Pancreas (tissue), 10 donors: ENCODE results near the gene ASS1. TPM values are rescaled to one million over a fixed set of nuclear protein-coding genes. Genes with fewer than 3 reads are reported as not detected.

Source experiments
- ATAC-seq, 4 donors: fragments of 200-7000 bp; cut with Tn5 transposase; one replicate each; pipeline versions ENCODE4 v1.8.0 to v1.9.1; 2020; ENCODE audit warnings: mild to moderate bottlenecking in 4 of 4, moderate library complexity in 4 of 4
- DNase-seq, 6 donors: peaks; one replicate each; pipeline ENCODE4 v3.0.0-alpha.2; 2020
- FAIRE-seq: peaks from 2 replicates; lab custom pipeline; 2012; peaks lifted over from hg19 to GRCh38; lab: Jason Lieb, UNC
- H3K27ac ChIP-seq, 4 donors: fragments of 200-600 bp; sonication (generic); 1 replicate in 3 of 4; 2 replicates in 1 of 4; pipeline versions ENCODE4 v1.5.0 to v1.8.0; 2020
- H3K27me3 ChIP-seq, 4 donors: fragments of 200-600 bp; one replicate each; pipeline ENCODE4 v1.8.0; 2021
- H3K36me3 ChIP-seq, 3 donors: fragments of 200-600 bp; sonication (generic) in 1 of 3; one replicate each; pipeline versions ENCODE4 v1.5.0 to v1.8.0; 2020 to 2021
- H3K4me1 ChIP-seq, 3 donors: fragments of 200-600 bp; one replicate each; pipeline ENCODE4 v1.8.0; 2021
- H3K4me3 ChIP-seq, 4 donors: fragments of 200-600 bp; sonication (generic) in 2 of 4; one replicate each; pipeline versions ENCODE4 v1.5.0 to v1.8.0; 2020 to 2021
- H3K9me3 ChIP-seq, 4 donors: fragments of 200-600 bp; one replicate each; pipeline ENCODE4 v1.8.0; 2021
- CTCF ChIP-seq, 4 donors: fragments of 200-600 bp; sonication (generic) in 3 of 4; IDR thresholded peaks; one replicate each; pipeline versions ENCODE4 v1.5.0 to v1.8.0; 2021; ENCODE audit warnings: antibody characterized with exemption in 4 of 4
- WGBS, 2 donors: extraction: QIAGEN DNeasy Blood & Tissue Kit; methylation state at CpG; one replicate each; pipeline ENCODE4 v1.1.7; 2013; 5-methylcytosine and 5-hydroxymethylcytosine counted together
- intact Hi-C, 3 donors: fragments of 100-400 bp; cut with DNase I; formaldehyde crosslinking; loops; one replicate each; pipeline versions ENCODE4 v1.11.1 to v1.14.2; 2022
- polyA plus RNA-seq, 2 donors: library from polyadenylated mRNA; stranded (reverse); fragments of 200-250 nt; gene quantifications; one replicate each; pipeline ENCODE4 v1.2.3, GENCODE V29; 2013
- total RNA-seq, 6 donors: library from RNA; stranded (reverse); fragmentation: NEBNext Ultra II Directional in 4 of 6; extraction: Animal tissue kit (Norgen Biotek cat#: 25700) in 4 of 6; gene quantifications; one replicate each; pipeline versions ENCODE4 v1.2.1 to v1.2.4, GENCODE V29; 2021 to 2023
- donor health status: healthy with polysubstance abuse.
- donor health status: DM: no; HTN: no; CAD: no; lungs with moderate emphysema.
- donor health status: DM: no; HTN: no; CAD: no.
- donor health status: control.
- donor health status: control.
- donor health status: Bipolar disorder and iron deficiency.
- donor health status: DM: yes; HTN: yes; CAD: no.
- donor health status: DM: no; HTN: no; CAD: no.
- donor health status: DM: no; HTN: no; CAD: no.
- donor health status: DM: yes; HTN: yes; CAD: no.

Gene ASS1
- total and polyA plus RNA-seq, 8 donors, result 19.3 to 71.4 (median 27.1) TPM

GRCh38 chr9:130409246-130409645 lies 35.5 kb upstream of the ASS1 start:
- DNase-seq, result peak in 1 of 6 donors; percentile 11
- Histone ChIP-seq H3K27me3 (no peaks in the 10 kb centered on the region), H3K27ac (no peak overlapping the region), H3K4me1 (no peaks in the 10 kb centered on the region), H3K4me3 (no peak overlapping the region), H3K36me3 (no peaks in the 10 kb centered on the region), H3K9me3 (no peaks in the 10 kb centered on the region)
- intact Hi-C loops, result no loop called here
- WGBS, 2 donors, result 68 to 77% methylated on average over 4 of the region's 4 CpGs
- no peak for TF ChIP-seq CTCF (IDR thresholded peaks at IDR 0.05)
- ATAC-seq, result no peak
- no peak for FAIRE-seq

GRCh38 chr9:130410443-130410842 lies 34.3 kb upstream of the ASS1 start:
- no peaks in the 10 kb centered on the region for H3K4me1 ChIP-seq
- no peak for ATAC-seq
- H3K4me3 ChIP-seq, result no peak overlapping the region
- no peaks in the 10 kb centered on the region for H3K27me3 ChIP-seq
- intact Hi-C loops, result no loop called here
- WGBS, 2 donors, result 68 to 71% methylated on average over 12 of the region's 12 CpGs
- H3K36me3 ChIP-seq, result no peaks in the 10 kb centered on the region
- no peak for FAIRE-seq
- H3K27ac ChIP-seq, result no peak overlapping the region
- no peak for TF ChIP-seq CTCF (IDR thresholded peaks at IDR 0.05)
- no peak for DNase-seq
- H3K9me3 ChIP-seq, result no peaks in the 10 kb centered on the region

GRCh38 chr9:130411566-130411915 lies 33.2 kb upstream of the ASS1 start:
- H3K9me3 ChIP-seq, result no peaks in the 10 kb centered on the region
- intact Hi-C loops, result no loop called here
- H3K36me3 ChIP-seq, result no peaks in the 10 kb centered on the region
- no peak overlapping the region for H3K27ac ChIP-seq
- DNase-seq, result no peak
- no peak for FAIRE-seq
- 82 to 88% methylated on average over 3 of the region's 3 CpGs for WGBS, 2 donors
- TF ChIP-seq CTCF (IDR thresholded peaks at IDR 0.05), result no peak
- no peak for ATAC-seq
- H3K4me1 ChIP-seq, result no peaks in the 10 kb centered on the region
- H3K27me3 ChIP-seq, result no peaks in the 10 kb centered on the region
- H3K4me3 ChIP-seq, result no peak overlapping the region

GRCh38 chr9:130414081-130414731 lies 30.6 kb upstream of the ASS1 start:
- no peak for TF ChIP-seq CTCF (IDR thresholded peaks at IDR 0.05)
- Histone ChIP-seq H3K4me1 (no peaks in the 10 kb centered on the region), H3K9me3 (no peaks in the 10 kb centered on the region), H3K36me3 (no peaks in the 10 kb centered on the region), H3K4me3 (no peak overlapping the region), H3K27ac (no peak overlapping the region), H3K27me3 (no peaks in the 10 kb centered on the region)
- intact Hi-C loops, result no loop called here
- DNase-seq, result no peak
- FAIRE-seq, result no peak
- peak in 1 of 4 donors; percentile 49 for ATAC-seq
- 86 to 90% methylated on average over 12 of the region's 12 CpGs for WGBS, 2 donors

GRCh38 chr9:130414910-130415746 lies 29.6 kb upstream of the ASS1 start:
- TF ChIP-seq CTCF (IDR thresholded peaks at IDR 0.05), result no peak
- Histone ChIP-seq H3K36me3 (no peaks in the 10 kb centered on the region), H3K27me3 (no peaks in the 10 kb centered on the region), H3K4me3 (no peak overlapping the region), H3K27ac (no peak overlapping the region), H3K4me1 (no peaks in the 10 kb centered on the region), H3K9me3 (no peaks in the 10 kb centered on the region)
- ATAC-seq (no peak), DNase-seq (no peak), FAIRE-seq (no peak)
- WGBS, 2 donors, result 63 to 75% methylated on average over 11 of the region's 11 CpGs
- intact Hi-C loops, result no loop called here
